Body of pancreas (tissue), 4 donors: ENCODE measurements around the gene PDE9A.
"Not testable (repeated sequence)": the region's sequence is repeated elsewhere in the genome, so short reads cannot be mapped to it uniquely, and the experiment has no call there.

Experiments
- CTCF ChIP-seq, 7 experiments: fragments of 450-650 bp in 4 of 7; fragments of 200-600 bp in 3 of 7; sonication (generic) in 3 of 7; IDR thresholded peaks; one replicate each; pipeline ENCODE4 v1.5.1; 2016 to 2019; ENCODE audit warnings: antibody characterized with exemption in 7 of 7
- POLR2A ChIP-seq, 3 donors: fragments of 450-650 bp; IDR thresholded peaks; one replicate each; pipeline ENCODE4 v1.6.1; 2016; ENCODE audit warnings: antibody characterized with exemption in 3 of 3, mild to moderate bottlenecking in 2 of 3

GRCh38 chr21:42615377-42615776, 38.0 kb upstream of the PDE9A start:
- TF ChIP-seq CTCF, POLR2A (IDR thresholded peaks at IDR 0.05): not testable (repeated sequence)
